GM18499 (cell line): Measurements from ENCODE around the gene TEAD1.

Experiments used
- ATAC-seq: cut with Tn5 transposase; IDR thresholded peaks from one replicate; pipeline ENCODE4 v1.9.1; 2021; ENCODE audit warnings: moderate number of reproducible peaks; ENCODE audit not compliant: insufficient read depth, unreplicated experiment

TEAD1 gene

DNA sequence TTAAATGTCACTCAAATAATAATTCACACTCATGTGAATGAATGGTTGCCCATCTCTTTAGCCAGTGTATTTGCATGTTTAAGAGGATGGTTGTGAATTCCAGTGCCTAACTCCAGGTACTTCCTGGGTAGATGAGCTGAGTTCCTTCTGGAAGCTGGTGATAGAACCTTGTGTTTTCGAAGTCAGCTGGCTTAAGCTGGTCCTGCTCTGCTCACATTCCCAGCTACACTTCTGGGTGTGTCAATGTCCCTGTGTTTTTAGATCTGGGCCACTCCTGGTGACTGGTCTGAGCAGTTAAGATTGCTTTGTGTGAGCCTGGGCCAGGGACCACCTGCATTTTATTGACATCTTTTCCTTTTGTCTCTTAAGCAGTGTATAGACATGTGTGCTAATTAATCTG, 10.6 kb downstream of the TEAD1 start:
- no peak for ATAC-seq

DNA sequence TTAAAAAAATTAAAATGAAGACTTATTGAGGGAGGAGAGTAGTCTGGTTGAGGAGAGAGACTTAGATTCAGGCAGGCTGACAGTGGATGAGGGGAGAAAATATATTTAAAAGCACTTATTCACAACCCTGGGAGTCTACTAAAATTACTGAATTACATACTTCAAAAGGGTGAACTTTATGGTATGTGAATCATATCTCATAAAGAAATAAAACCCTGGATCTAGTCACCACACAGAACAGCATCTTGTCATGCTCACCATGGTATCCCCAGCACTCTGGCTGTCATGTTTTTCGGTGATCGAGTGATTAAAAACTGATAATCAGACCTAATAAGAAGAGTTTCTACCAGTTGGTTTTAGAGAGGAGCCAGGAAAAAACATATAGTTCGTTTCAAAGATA, 11.0 kb downstream of the TEAD1 start:
- ATAC-seq, result no peak

DNA sequence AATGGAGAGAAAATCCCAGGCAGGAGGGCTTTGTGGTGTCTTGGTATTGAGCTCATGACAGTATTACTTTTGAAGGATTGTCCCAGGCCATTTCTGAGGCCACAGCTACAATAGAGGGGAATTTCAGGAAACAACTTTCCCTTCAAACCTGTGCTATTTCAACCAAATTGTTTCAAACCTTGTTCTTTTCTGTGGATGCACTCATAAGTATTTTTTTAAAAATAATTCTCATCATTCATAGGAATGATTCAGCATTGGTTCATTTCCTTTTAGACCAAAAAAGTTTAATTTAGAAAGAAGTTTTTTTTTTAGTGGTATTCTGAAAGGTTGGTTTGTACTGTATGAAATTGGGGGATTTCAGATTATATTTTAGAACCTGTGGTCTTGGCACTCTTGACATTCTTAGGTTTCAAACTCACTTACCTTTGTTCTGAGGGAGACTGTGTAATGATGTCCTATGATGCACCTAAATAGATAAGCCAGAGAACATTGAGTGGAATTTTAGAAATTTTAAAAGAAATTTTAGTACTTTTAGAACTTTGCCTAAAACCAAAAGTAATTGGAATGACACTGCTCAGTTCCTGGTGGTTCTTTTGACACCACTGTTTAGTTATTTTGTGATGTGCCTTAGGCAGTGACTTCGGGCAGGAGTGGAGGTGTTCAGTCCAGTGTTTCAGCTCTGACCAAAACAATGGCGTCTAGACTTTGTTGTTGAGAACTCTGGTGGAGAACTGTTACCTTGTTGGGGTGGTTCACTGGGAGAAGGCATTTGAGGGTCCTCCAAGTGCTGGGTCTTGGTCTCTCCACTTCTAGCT, 12.2 kb downstream of the TEAD1 start:
- ATAC-seq, result no peak

DNA sequence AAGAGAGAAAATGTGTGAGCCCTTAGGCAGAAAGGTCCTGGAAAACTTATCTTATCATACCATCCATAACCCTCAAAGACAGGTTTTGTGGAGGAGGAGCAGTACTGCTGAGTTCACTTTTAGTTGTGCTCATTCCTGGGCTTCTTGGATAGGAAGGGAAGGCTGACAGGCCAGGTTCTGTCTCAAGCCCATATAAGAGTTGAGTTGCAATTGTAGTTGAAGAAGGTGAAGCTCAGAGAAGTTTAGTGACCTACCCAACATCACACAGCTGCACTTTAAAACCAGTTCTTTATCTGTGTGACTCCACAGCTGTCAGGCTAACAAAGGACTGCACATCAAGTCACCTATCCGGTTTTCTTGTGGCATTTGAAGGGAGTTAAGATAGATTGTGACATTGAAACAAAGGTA, 13.0 kb downstream of the TEAD1 start:
- no peak for ATAC-seq

DNA sequence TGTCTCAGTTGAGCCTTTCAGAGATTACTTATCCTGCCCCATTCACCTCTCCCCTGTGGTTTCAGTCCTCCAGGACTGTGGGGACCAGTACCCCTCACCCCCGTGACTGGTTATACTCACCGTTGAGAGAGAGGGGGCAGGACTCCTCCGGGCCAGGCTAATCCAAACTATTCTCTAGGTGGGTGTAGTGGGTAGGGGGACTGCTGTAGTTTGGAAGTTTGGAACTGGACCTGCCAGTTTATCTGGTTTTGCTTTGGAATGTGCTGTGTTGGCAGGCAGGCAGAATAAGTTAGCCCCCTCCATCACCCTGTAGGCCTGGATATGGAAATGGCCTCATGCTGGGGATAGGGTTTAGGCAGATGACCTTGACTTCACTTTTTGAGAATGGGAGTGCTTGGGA, 13.5 kb downstream of the TEAD1 start:
- no peak for ATAC-seq

DNA sequence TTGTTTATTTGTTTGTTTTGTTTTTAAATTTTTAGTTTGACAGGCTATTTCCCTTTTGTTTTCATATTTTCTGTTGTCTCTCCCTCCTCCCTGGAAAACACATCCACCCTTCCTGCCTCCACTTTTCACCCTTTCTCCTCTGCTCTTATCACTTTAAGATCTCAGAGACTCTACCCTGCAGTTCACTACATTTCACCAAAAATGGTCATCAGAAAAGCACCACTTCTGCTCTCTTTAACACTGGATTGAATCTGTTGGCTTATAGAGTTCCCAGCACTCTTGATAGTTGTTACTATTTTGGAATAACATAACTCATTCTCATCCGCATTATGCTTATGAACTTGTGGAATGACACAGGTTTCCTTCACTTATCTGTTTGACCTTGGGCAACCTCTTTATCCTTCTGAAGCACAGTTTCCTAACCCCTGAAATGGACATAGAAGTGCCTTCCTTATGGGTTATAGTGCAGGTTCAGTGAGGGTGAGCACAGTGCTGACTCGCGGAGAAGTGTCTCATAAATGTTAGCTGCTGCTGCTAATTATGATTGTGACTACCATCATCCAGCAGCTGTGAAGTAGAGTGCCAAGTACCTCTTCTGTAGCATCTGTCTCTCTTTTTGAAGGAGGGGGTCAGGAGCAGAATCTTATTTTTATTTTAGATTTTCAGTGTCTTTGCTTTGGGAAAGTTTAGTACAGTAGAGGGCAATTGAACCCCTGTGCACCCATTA, 15.0 kb downstream of the TEAD1 start:
- no peak for ATAC-seq

DNA sequence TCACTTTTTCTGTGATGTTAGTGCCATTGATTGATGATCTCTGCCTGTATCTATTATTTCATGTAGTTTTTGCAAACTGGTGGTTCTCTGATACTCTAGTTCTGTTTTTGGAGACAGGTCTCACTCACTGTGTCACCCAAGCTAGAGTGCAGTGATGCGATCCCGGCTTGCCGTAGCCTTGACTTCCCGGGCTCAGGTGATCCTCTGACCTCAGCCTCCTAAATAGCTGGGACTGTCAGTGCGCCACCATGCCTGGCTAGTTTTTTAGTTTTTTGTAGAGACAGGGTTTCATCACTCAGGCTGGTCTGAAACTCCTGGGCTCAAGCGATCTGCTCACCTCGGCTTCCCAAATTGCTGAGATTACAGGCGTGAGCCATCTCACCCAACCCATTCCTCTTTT, 16.4 kb downstream of the TEAD1 start:
- no peak for ATAC-seq

DNA sequence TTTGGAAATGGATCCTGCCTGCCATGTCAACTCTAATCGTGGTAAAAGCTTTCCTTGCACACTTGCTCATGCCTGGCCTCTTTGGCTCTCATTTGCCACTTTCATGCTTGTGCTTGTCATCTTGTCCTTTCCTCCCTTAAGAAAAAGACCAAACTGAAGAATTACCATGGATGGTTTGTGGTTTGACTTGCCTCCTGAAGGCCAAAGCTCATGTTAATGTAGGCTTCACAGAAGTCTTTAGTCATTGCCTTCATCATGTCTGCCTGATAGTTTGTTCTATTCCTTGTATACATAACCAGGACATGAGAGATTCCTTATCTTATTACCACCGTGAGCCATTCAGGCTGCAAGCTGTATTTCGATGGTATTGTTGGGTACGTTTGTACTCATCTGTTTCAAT, 17.3 kb downstream of the TEAD1 start:
- no peak for ATAC-seq

DNA sequence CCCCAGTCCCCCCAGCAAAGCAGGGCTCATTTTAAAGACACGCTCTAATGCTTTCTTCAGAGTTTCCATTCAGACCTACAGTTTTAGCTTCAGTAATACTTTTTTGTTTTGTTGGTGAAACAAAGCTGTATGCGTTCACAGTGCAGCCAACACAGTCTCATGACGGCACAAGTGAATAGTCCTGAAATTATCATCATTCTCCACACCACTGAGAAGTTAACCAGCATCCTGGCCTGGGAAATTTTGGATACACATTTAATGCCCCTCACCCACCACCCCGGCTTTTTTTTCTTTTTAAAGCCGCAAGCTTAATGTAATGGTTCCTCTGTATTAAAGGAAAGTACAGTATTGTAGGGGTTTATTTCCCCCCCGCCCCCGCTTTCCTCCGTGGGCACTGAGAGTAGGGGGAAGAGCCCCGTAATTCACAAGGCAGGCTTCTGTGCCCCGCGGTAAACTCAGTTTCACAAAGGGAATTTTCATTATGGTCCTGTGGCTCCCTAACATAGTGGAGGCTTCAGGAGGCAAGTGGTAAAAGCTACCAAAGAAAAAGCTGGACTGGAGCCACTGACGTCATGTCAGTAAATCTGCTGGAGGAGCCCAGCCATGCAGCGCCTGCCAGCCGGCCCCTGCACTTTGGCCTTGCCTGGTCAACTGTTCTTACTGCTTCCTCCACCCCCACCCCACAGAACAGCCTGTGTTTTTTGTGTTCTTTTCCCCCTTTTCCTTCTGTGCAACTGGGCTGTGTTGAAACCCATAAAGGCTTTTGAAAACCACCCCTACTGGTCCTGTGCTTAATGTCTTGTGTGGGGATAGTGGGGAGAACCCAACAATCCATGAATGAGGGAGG, 18.2 kb downstream of the TEAD1 start:
- no peak for ATAC-seq

DNA sequence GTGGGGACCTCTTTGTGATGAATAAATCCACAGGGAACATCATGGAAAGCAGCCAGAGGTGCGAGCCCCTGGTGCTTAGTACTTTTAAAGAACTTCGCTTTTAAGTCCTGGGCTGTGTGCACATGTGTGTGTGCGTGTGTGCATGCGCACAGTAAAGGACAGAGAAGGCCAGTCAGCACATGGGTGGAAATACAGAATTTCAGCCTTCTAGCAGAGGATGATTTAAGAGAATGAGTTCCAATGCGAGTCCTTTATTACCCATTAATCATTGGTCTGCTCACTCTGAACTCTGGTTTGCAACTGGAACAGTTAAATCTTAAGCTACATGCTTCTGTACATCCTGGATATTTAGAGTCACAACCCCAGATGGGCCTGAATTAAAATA, 18.9 kb downstream of the TEAD1 start:
- no peak for ATAC-seq

DNA sequence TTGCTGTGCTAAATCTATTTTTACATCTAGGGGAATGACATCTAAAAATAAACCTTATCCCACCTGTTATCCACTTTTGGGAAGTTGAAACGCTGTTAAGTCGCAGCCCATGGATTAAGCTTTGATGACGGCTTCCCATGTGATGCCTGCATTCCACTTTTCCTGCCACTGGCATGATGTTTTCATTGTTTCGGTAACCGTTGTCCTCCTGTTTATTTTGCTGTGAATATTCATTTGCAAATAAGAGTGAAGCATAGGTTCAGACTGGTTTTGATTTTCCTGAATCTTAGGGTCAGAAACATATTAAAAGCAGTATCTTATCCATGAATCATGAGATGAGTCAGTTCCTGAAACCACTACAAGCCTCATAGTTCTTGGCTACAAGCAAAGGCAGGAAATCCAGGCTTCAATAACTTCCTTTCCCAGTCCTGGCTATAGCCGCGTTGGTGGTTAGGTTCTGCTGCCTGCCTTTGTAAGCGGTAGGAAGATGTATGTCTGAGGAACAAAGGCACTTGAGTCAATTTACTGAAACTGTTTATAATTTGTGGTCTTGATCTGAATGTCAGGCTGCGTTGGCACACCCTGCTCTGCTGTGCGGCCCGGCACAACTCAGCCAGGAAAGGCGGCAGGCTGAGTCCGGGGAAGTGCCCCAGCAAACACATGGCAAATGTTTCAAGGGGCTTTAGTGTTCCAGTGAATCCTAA, 19.4 kb downstream of the TEAD1 start:
- no peak for ATAC-seq

DNA sequence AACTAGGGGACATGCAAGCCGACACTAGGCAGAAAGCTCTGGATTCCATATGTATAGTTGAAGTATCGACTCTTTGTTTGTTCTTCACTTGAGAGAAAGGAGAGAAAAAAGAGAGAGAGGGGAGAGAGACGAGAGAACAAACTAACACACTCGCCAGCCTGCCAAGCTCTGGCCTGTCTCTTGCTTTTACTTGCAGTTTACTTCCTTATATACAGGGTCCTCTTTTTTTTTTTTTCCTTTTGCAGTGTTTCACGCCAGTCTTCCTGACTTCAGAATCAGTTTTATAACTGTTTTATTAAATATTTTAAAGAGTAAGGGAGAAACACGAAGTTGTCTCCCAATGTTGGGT, 19.9 kb downstream of the TEAD1 start:
- no peak for ATAC-seq

DNA sequence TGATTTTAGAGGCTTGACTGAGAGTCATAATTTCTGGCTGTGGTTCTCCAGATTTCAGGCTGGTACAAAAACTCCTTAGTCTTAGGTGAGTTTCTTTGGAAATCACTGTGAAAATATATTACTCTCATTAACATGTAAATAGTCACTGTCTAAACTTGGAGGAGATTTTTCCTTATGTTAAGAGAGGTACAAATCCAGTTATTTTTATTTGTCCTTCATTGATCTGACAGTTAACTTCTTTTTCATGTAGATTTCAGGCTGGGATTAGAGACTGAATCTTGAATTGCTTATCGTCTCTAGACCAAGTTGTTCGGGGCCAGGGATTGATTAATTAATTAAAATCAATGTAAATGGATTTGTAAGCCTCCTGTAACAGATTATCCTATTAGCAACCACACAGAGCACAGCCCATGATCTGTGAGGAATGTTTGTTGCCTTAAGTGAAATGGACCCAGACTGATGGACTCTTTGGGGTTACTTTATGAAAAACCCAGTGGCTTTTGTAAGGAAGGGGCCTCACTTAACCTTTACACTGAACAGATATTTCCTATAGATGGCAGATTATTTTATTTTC, 21.1 kb downstream of the TEAD1 start:
- ATAC-seq, result no peak

DNA sequence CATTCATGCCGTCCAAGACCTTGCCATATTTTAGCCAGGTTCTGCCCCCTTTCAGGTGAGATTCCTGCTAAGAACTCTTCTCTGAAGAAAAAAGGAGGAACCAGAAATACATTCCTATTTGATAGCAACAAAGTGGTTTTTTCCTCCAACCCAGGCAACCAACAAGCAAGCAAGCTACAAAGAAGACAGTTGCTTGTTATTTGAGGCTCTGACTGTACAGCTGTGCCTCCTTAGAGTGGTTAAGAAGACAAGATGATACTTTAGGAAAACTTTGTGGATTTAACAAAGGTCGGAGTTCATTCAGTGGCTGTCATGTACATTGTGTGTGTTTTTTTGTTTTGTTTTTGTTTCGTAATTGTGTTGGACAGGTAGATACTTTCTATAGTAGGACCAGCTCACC, 21.7 kb downstream of the TEAD1 start:
- ATAC-seq, result no peak

DNA sequence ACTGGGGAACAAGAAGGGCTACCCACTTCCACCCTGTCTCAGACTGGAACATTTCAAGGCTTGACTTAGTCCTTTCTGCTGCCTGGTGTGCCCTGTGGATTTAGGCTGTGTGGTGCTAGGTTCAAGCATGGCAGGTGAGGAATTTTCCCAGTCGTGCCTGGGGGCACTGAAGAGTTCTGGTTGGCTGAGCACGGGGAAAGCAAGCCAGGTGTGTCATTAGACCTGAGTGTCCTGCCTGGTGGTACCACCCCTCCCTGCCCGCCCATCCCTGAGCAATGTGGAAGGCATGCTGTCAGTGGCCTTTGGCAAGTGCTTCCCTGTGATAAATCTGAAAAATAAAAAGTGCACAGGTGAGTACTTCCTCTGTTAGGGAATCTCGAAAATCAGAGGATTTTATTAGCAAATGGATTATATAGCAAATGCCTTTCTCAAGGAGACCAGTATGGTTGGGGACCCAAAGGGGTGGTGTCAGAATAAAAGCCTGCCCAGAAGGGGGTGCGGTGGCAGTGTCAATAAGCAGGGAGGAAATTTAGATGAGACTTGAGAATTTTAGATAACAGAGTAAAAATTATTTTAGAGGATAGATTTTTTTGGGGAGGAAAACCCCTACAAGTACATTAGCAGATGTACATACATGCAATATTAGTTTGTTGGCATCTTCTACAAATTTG, 22.8 kb downstream of the TEAD1 start:
- ATAC-seq, result no peak

DNA sequence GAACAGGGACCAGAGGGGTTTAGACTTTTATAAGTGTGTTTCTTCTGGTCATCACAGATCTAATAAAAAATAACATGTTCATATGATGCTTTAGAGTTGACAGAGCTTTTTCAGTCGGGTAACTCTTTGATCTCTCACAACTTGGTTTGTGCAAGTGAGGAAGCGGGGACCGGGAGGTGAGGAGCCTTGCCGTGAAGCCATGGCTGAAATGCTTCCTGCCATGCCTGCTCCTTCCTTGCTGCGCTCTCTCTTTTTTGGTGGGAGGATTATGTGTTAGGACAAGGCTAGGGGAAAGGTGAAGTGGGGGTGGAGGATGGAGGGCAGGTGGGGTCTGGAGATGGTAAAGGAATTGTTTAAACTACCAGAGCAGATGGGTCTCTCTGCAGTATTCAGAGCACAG, 23.8 kb downstream of the TEAD1 start:
- ATAC-seq, result no peak

DNA sequence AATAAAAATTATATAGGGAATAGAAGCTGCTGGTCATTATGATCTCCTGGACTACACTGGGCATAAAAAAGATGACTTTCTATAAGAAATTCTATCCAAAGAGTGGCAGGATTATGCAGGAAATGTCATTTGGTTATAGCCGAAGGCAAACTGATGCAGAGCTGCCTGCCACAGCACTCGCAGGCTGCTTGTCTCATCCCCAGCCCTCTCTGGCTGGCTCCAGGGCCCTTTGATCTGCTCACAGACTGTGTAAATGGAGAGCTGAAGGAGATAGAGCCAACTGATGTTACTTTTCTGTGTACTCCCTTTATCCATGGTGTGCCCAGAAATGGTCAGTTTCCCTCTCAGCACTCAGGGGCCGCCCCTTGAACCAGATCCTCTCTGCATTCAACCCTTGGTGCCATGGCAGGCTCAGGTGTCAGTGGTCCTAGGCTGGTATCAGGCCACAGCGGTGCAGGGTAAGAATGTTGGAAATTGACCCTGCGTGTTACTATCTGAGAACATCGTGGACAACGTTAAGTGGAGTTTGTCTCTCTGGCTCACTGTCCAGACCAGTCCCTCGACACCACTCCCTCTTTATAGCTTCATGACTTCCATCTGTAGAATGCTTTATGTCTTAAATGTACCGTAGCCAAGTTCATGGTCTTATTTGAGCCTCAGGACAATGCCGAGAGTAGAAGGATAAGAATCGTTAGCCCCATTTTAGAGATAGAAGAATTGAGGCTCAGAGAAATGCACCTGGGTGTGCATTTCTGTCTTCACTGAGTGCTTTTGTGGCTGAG, 27.8 kb downstream of the TEAD1 start:
- no peak for ATAC-seq

DNA sequence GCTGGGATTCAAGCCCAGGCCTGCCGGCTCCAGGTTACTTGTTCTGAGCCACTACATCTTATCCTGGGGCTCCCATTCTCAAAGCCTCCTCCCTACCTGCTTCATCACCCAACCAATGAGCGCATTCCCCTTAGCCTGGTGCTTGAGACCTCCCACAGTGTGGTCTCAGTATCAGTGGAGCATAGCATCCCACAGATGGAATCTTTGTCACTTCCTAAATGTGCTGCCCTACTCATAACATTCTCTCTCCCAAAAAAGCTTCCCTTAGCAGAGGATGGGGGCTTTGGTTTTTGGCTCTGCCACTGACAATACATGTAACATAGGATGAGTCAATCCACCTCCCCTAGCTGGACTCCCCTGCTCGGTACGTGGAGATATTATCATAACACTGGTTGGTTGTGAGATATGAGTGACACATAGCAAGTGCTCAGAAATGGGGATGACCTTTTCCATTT, 28.8 kb downstream of the TEAD1 start:
- ATAC-seq, result no peak

DNA sequence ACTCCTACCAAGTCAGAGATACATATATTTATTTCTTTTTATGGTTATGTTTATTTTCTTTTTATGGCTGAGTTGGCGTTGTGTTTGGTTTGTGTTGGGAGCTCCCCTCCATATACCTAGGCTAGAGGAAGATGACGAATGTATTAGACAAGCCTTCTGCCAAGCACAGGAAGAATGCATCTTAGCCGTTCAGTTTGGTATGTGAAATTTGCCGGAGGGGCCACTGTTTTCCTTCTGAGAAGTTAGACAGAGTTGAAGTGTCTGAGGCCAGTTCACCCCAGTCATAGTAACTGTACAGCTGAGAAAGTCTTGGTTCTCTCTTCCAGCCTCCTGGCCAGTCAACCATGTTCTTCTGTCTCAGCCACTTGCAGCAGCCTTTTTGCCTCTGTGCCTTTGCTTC, 29.8 kb downstream of the TEAD1 start:
- no peak for ATAC-seq
